ENCODE measurements around the gene GNB1.

GRCh38 chr1:1832820-1833219, 58.1 kb downstream of the GNB1 start:
- TF ChIP-seq GATA3 (IDR thresholded peaks at IDR 0.05; ENCODE audit: low read depth, low read length) (0 out of 2 replicates have a peak, but pooled peaks have one; percentile 13), GATA2 (IDR thresholded peaks at IDR 0.05; ENCODE audit: low read depth, low read length) (peak; percentile 46; the same call in 1 of the 2 replicates)
